K562 (cell line): ENCODE measurements around the gene ERVV-1. TPM values are rescaled to one million over a fixed set of nuclear protein-coding genes. Genes with fewer than 3 reads are reported as not detected.

Experiments
- ATAC-seq: fragments of 200-7000 bp; cut with Tn5 transposase; 3 replicates; pipeline ENCODE4 v1.9.1; 2020; ENCODE audit warnings: moderate library complexity
- BruUV-seq: library from RNA; stranded (reverse); fragments of 400-500 nt; replicated peaks from 2 replicates; lab custom pipeline; 2021; lab: Mats Ljungman, UMichigan
- CTCF ChIA-PET: fragments of 300-600 bp; formaldehyde crosslinking; extraction: SDS; loops from one replicate; lab custom pipeline; 2021; ENCODE audit warnings: low intra/inter-chr PET ratio; lab: Yijun Ruan, JAX
- POLR2A ChIA-PET: fragments of 300-600, 350-650 bp; sonication (Branson Sonifier 250); formaldehyde crosslinking; extraction: SDS; loops from one replicate; lab custom pipeline; 2021; ENCODE audit warnings: antibody characterized with exemption, inconsistent platforms; lab: Yijun Ruan, JAX
- DNase-seq, 4 experiments: peaks; one replicate each; pipeline versions ENCODE4 v3.0.0 to v3.0.0-alpha.2; 2011 to 2018; ENCODE audit warnings: low spot score in 3 of 4, mixed read lengths in 3 of 4; ENCODE audit errors: extremely low read depth in 1 of 4
- FAIRE-seq: peaks from 2 replicates; lab custom pipeline; 2011; peaks lifted over from hg19 to GRCh38; lab: Jason Lieb, UNC
- H2AFZ ChIP-seq: 2 replicates; pipeline ENCODE4 v1.6.0; 2011; ENCODE audit warnings: low read depth, low read length, control low read depth, inconsistent platforms
- H3K27ac ChIP-seq: fragments of 200-600 bp; 3 replicates; pipeline ENCODE4 v1.8.0; 2011; ENCODE audit warnings: low read depth, mild to moderate bottlenecking, control low read depth, inconsistent platforms, low read length, moderate library complexity, mixed read lengths; ENCODE audit errors: extremely low read depth
- H3K27me3 ChIP-seq, 2 experiments: fragments of 300-600 bp in 1 of 2; 2 replicates in 1 of 2; 3 replicates in 1 of 2; pipeline versions ENCODE4 v1.6.0 to v1.8.0; 2011; ENCODE audit warnings: inconsistent platforms in 2 of 2, low read length in 2 of 2, mild to moderate bottlenecking in 1 of 2, mixed read lengths in 1 of 2, moderate library complexity in 1 of 2; ENCODE audit not compliant: control insufficient read depth in 2 of 2, insufficient read depth in 2 of 2
- H3K36me3 ChIP-seq: fragments of 300-600 bp; 3 replicates; pipeline ENCODE4 v1.8.0; 2011; ENCODE audit warnings: mild to moderate bottlenecking, low read length, inconsistent platforms; ENCODE audit not compliant: control insufficient read depth, insufficient read depth
- H3K4me1 ChIP-seq, 2 experiments: fragments of 200-600 bp in 1 of 2; replicated peaks in 1 of 2; 2 replicates in 1 of 2; 3 replicates in 1 of 2; pipeline versions ENCODE4 v1.5.1 to v1.8.0; 2011; ENCODE audit warnings: inconsistent platforms in 2 of 2, low read length in 2 of 2, mild to moderate bottlenecking in 1 of 2, mixed read lengths in 1 of 2, moderate library complexity in 1 of 2; ENCODE audit not compliant: control insufficient read depth in 2 of 2, insufficient read depth in 2 of 2
- H3K4me2 ChIP-seq: 2 replicates; pipeline ENCODE4 v1.6.1; 2011; ENCODE audit warnings: low read length, control low read depth, inconsistent platforms, mixed read lengths; ENCODE audit not compliant: insufficient read depth
- H3K4me3 ChIP-seq: fragments of 200-600 bp; sonication (generic), shearing (Covaris generic); 2 replicates; pipeline ENCODE4 v1.5.1; 2016; ENCODE audit warnings: control low read depth, inconsistent platforms
- H3K79me2 ChIP-seq: fragments of 200-600 bp; 3 replicates; pipeline ENCODE4 v1.8.0; 2011; ENCODE audit warnings: low read length, inconsistent platforms; ENCODE audit not compliant: control insufficient read depth, insufficient read depth
- H3K9ac ChIP-seq, 2 experiments: 2 replicates each; pipeline versions ENCODE4 v1.6.0 to v1.6.1; 2011; ENCODE audit warnings: low read depth in 2 of 2, low read length in 2 of 2, control low read depth in 1 of 2, inconsistent platforms in 1 of 2, mild to moderate bottlenecking in 1 of 2, mixed read lengths in 1 of 2; ENCODE audit not compliant: insufficient read depth in 1 of 2
- H3K9me1 ChIP-seq: one replicate; pipeline ENCODE4 v1.6.0; 2011; ENCODE audit warnings: inconsistent platforms, mild to moderate bottlenecking, low read length, moderate library complexity; ENCODE audit not compliant: control insufficient read depth, insufficient read depth
- H3K9me3 ChIP-seq: replicated peaks from 2 replicates; pipeline ENCODE4 v1.5.1; 2011; ENCODE audit warnings: low read depth, low read length, inconsistent platforms; ENCODE audit not compliant: control insufficient read depth, insufficient read depth
- H4K20me1 ChIP-seq: replicated peaks from 2 replicates; pipeline ENCODE4 v1.6.1; 2011; ENCODE audit warnings: low read length, inconsistent platforms, mixed read lengths; ENCODE audit not compliant: control insufficient read depth, insufficient read depth
- BCLAF1 ChIP-seq, 2 experiments: fragments of 450-650 bp in 1 of 2; IDR thresholded peaks; 2 replicates each; pipeline ENCODE4 v1.6.1; 2011 to 2017; ENCODE audit warnings: low read depth in 2 of 2, antibody characterized with exemption in 1 of 2, borderline replicate concordance in 1 of 2, low read length in 1 of 2, mild to moderate bottlenecking in 1 of 2, mixed read lengths in 1 of 2; ENCODE audit not compliant: control insufficient read depth in 1 of 2
- MAFF ChIP-seq: IDR thresholded peaks from 2 replicates; pipeline ENCODE4 v1.6.1; 2012; ENCODE audit warnings: low read length, improper control_type of control experiment
- NCOA1 ChIP-seq: fragments of 450-650 bp; IDR thresholded peaks from 2 replicates; pipeline ENCODE4 v1.6.1; 2016; ENCODE audit warnings: low read depth
- PHF21A ChIP-seq: fragments of 450-650 bp; IDR thresholded peaks from 2 replicates; pipeline ENCODE4 v1.6.1; 2017; ENCODE audit warnings: low read depth, borderline replicate concordance
- RUNX1 ChIP-seq: sonication (generic); IDR thresholded peaks from 2 replicates; pipeline ENCODE4 v1.6.1; 2016; ENCODE audit warnings: antibody characterized with exemption, low read depth
- SAFB2 ChIP-seq: fragments of 200-400 bp; formaldehyde crosslinking; IDR thresholded peaks from 2 replicates; pipeline ENCODE4 v1.6.1; 2018; ENCODE audit warnings: borderline replicate concordance, low read length, low read depth, moderate library complexity; ENCODE audit not compliant: severe bottlenecking
- ZKSCAN3 ChIP-seq: fragments of 250-450 bp; sonication (Bioruptor Pico); IDR thresholded peaks from 2 replicates; pipeline ENCODE4 v1.4.0; 2020
- WGBS: fragments of 100-300 bp; shearing (Covaris generic); methylation state at CpG from one replicate; pipeline ENCODE4 v1.1.6; 2016; ENCODE audit warnings: low coverage, mixed read lengths; ENCODE audit not compliant: insufficient coverage; ENCODE audit errors: missing lambda C conversion rate; 5-methylcytosine and 5-hydroxymethylcytosine counted together
- in situ Hi-C: fragments of 300-500 bp; cut with MboI; formaldehyde crosslinking; loops from 4 replicates; pipeline ENCODE4 v1.15.0; 2018; ENCODE audit warnings: inconsistent platforms, mixed read lengths
- intact Hi-C: fragments of 100-400 bp; cut with micrococcal nuclease; formaldehyde crosslinking; loops from 2 replicates; pipeline ENCODE4 v1.14.2; 2022
- polyA plus RNA-seq, 8 experiments: library from polyadenylated mRNA; depleted of rRNA in 4 of 8; stranded (reverse) in 5 of 8; unstranded in 3 of 8; fragments of >200 nt; fragmentation: Nextera tagmentation in 2 of 8; fragmentation: Illumina TruSeq in 1 of 8; extraction: Ambion mirVana in 2 of 8; extraction: Trizol in 1 of 8; gene quantifications; 2 replicates each; pipeline versions ENCODE4 v1.2.1 to v1.2.3, GENCODE V29; 2011 to 2014; ENCODE audit warnings: inconsistent platforms in 1 of 8, missing spikeins in 1 of 8
- total RNA-seq, 7 experiments: library from RNA; depleted of rRNA in 6 of 7; stranded (reverse); fragments of >200 nt in 6 of 7; fragmentation: Illumina TruSeq in 2 of 7; extraction: Trizol in 2 of 7; gene quantifications; 2 replicates each; pipeline versions ENCODE4 v1.2.1 to v1.2.3, GENCODE V29; 2011 to 2021; ENCODE audit warnings: low replicate concordance in 1 of 7
- TF ChIP-seq, protein P1 (sequence below): sonication (generic); formaldehyde crosslinking; IDR thresholded peaks from 2 replicates; pipeline ENCODE4 v1.8.1; 2023; ENCODE audit warnings: missing genetic modification reagents, mild to moderate bottlenecking, borderline replicate concordance
- TF ChIP-seq, protein P2 (sequence below): fragments of 450-650 bp; IDR thresholded peaks from 2 replicates; pipeline ENCODE4 v1.6.1; 2018; ENCODE audit warnings: mild to moderate bottlenecking, low read depth; ENCODE audit not compliant: partially characterized antibody
- TF ChIP-seq, protein P3 (sequence below): IDR thresholded peaks from 2 replicates; pipeline ENCODE4 v1.6.1; 2011; ENCODE audit warnings: borderline replicate concordance, low read depth, mild to moderate bottlenecking, moderate library complexity, low read length; ENCODE audit not compliant: insufficient read depth, poor library complexity, severe bottlenecking

ERVV-1 gene
- total and polyA plus RNA-seq, 9 of the 15 experiments (the other 6 are each of a cell fraction or from before 2014, with no cell fraction given), result 0.08 TPM; not detected in 8

GRCh38 chr19:53045536-53045935 lies 31.8 kb downstream of the ERVV-1 start:
- ChIA-PET POLR2A (no interaction called here), CTCF (no interaction called here)
- Histone ChIP-seq H3K27ac (no peak overlapping the region), H3K36me3 (no peaks in the 10 kb centered on the region), H3K9me3 (peaks cover 2% of the 10 kb centered on the region), H4K20me1 (no peaks in the 10 kb centered on the region), H3K4me1 (no peaks in the 10 kb centered on the region; a peak in 2 of 5 replicates), H3K4me2 (no peak overlapping the region), H2AFZ (no peak overlapping the region), H3K9me1 (no peaks in the 10 kb centered on the region), H3K9ac (no peak overlapping the region), H3K79me2 (no peaks in the 10 kb centered on the region), H3K4me3 (no peak overlapping the region), H3K27me3 (peaks cover 0 to 17% of the 10 kb centered on the region in 2 experiments; a peak in 3 of 5 replicates)
- intact Hi-C loops, result no loop called here
- no TSS peak for BruUV-seq
- DNase-seq (no peak), ATAC-seq (no peak), FAIRE-seq (no peak)
- WGBS, result 6% methylated on average over 16 of the region's 16 CpGs
- in situ Hi-C loops, result no loop called here
- TF ChIP-seq PHF21A (no peak), MAFF (no peak), SAFB2 (no peak), NCOA1 (no peak), ZKSCAN3 (CRISPR knock-in tag) (no peak), BCLAF1 (IDR thresholded peaks at IDR 0.05; ENCODE audit: borderline replicate concordance in 1 of 2, control insufficient read depth in 1 of 2, low read depth in 2 of 2, low read length in 1 of 2) (no peak), RUNX1 (no peak)
- TF ChIP-seq, protein P1, sequence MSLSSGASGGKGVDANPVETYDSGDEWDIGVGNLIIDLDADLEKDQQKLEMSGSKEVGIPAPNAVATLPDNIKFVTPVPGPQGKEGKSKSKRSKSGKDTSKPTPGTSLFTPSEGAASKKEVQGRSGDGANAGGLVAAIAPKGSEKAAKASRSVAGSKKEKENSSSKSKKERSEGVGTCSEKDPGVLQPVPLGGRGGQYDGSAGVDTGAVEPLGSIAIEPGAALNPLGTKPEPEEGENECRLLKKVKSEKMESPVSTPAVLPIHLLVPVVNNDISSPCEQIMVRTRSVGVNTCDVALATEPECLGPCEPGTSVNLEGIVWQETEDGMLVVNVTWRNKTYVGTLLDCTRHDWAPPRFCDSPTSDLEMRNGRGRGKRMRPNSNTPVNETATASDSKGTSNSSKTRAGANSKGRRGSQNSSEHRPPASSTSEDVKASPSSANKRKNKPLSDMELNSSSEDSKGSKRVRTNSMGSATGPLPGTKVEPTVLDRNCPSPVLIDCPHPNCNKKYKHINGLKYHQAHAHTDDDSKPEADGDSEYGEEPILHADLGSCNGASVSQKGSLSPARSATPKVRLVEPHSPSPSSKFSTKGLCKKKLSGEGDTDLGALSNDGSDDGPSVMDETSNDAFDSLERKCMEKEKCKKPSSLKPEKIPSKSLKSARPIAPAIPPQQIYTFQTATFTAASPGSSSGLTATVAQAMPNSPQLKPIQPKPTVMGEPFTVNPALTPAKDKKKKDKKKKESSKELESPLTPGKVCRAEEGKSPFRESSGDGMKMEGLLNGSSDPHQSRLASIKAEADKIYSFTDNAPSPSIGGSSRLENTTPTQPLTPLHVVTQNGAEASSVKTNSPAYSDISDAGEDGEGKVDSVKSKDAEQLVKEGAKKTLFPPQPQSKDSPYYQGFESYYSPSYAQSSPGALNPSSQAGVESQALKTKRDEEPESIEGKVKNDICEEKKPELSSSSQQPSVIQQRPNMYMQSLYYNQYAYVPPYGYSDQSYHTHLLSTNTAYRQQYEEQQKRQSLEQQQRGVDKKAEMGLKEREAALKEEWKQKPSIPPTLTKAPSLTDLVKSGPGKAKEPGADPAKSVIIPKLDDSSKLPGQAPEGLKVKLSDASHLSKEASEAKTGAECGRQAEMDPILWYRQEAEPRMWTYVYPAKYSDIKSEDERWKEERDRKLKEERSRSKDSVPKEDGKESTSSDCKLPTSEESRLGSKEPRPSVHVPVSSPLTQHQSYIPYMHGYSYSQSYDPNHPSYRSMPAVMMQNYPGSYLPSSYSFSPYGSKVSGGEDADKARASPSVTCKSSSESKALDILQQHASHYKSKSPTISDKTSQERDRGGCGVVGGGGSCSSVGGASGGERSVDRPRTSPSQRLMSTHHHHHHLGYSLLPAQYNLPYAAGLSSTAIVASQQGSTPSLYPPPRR, result no peak
- TF ChIP-seq, protein P2, sequence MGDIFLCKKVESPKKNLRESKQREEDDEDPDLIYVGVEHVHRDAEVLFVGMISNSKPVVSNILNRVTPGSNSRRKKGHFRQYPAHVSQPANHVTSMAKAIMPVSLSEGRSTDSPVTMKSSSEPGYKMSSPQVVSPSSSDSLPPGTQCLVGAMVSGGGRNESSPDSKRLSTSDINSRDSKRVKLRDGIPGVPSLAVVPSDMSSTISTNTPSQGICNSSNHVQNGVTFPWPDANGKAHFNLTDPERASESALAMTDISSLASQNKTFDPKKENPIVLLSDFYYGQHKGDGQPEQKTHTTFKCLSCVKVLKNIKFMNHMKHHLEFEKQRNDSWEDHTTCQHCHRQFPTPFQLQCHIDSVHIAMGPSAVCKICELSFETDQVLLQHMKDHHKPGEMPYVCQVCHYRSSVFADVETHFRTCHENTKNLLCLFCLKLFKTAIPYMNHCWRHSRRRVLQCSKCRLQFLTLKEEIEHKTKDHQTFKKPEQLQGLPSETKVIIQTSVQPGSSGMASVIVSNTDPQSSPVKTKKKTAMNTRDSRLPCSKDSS, result no peak
- TF ChIP-seq, protein P3, sequence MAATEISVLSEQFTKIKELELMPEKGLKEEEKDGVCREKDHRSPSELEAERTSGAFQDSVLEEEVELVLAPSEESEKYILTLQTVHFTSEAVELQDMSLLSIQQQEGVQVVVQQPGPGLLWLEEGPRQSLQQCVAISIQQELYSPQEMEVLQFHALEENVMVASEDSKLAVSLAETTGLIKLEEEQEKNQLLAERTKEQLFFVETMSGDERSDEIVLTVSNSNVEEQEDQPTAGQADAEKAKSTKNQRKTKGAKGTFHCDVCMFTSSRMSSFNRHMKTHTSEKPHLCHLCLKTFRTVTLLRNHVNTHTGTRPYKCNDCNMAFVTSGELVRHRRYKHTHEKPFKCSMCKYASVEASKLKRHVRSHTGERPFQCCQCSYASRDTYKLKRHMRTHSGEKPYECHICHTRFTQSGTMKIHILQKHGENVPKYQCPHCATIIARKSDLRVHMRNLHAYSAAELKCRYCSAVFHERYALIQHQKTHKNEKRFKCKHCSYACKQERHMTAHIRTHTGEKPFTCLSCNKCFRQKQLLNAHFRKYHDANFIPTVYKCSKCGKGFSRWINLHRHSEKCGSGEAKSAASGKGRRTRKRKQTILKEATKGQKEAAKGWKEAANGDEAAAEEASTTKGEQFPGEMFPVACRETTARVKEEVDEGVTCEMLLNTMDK, result no peak
